Lower lobe of right lung (tissue), 2 donors: ENCODE results near the gene CDH1. TPM values are rescaled to one million over a fixed set of nuclear protein-coding genes. Genes with fewer than 3 reads are reported as not detected.

Source experiments
- ATAC-seq, 2 donors: fragments of 200-7000 bp; cut with Tn5 transposase; one replicate each; pipeline ENCODE4 v1.9.1; 2020 to 2022; ENCODE audit warnings: mild to moderate bottlenecking in 2 of 2, moderate library complexity in 2 of 2
- DNase-seq: peaks from one replicate; pipeline ENCODE4 v3.0.0-alpha.2; 2020
- H3K27ac ChIP-seq: fragments of 200-600 bp; one replicate; pipeline ENCODE4 v1.8.0; 2022
- H3K27me3 ChIP-seq: fragments of 200-600 bp; one replicate; pipeline ENCODE4 v1.8.0; 2022; ENCODE audit warnings: low read depth
- H3K36me3 ChIP-seq: fragments of 200-600 bp; one replicate; pipeline ENCODE4 v1.8.0; 2022; ENCODE audit warnings: mild to moderate bottlenecking
- H3K4me1 ChIP-seq: fragments of 200-600 bp; one replicate; pipeline ENCODE4 v1.8.0; 2022
- H3K4me3 ChIP-seq: fragments of 200-600 bp; one replicate; pipeline ENCODE4 v1.8.0; 2022; ENCODE audit warnings: mild to moderate bottlenecking
- H3K9me3 ChIP-seq: fragments of 200-600 bp; one replicate; pipeline ENCODE4 v1.8.0; 2022
- CTCF ChIP-seq: fragments of 200-600 bp; IDR thresholded peaks from one replicate; pipeline ENCODE4 v1.8.0; 2022; ENCODE audit warnings: antibody characterized with exemption, mild to moderate bottlenecking
- intact Hi-C: fragments of 100-400 bp; cut with DNase I; formaldehyde crosslinking; loops from one replicate; pipeline ENCODE4 v1.11.0; 2022
- total RNA-seq: library from RNA; stranded (reverse); fragmentation: NEBNext Ultra II Directional; extraction: Animal tissue kit (Norgen Biotek cat#: 25700); gene quantifications from one replicate; pipeline ENCODE4 v1.2.1, GENCODE V29; 2021
- donor health status: DM: no; HTN: yes; CAD: no; lungs with severe emphysema.

The CDH1 gene
- total RNA-seq, 1 donor from 2014 or later, result 127 TPM

GRCh38 chr16:68850481-68850880, 113.4 kb downstream of the CDH1 start:
- no peaks in the 10 kb centered on the region for H3K27me3 ChIP-seq
- DNase-seq (no peak), ATAC-seq (no peak)
- intact Hi-C loops, result no loop called here
- H3K4me3 ChIP-seq, result no peak overlapping the region
- TF ChIP-seq CTCF, result no peak
- no peaks in the 10 kb centered on the region for H3K9me3 ChIP-seq
- H3K36me3 ChIP-seq, result no peaks in the 10 kb centered on the region
- no peaks in the 10 kb centered on the region for H3K4me1 ChIP-seq
- no peak overlapping the region for H3K27ac ChIP-seq

- H3K27me3 ChIP-seq, result no peaks in the 10 kb centered on the region
- no peaks in the 10 kb centered on the region for H3K4me1 ChIP-seq
- no peak overlapping the region for H3K4me3 ChIP-seq
- no peaks in the 10 kb centered on the region for H3K9me3 ChIP-seq
- no peaks in the 10 kb centered on the region for H3K36me3 ChIP-seq
- no peak overlapping the region for H3K27ac ChIP-seq
- ATAC-seq (no peak), DNase-seq (no peak)
- intact Hi-C loops, result no loop called here
- TF ChIP-seq CTCF, result no peak
Observed at GRCh38 chr16:68851601-68852000, 114.5 kb downstream of the CDH1 start.

GRCh38 chr16:68857479-68857878, 120.4 kb downstream of the CDH1 start:
- no peak for ATAC-seq
- H3K27ac ChIP-seq, result no peak overlapping the region
- no peak overlapping the region for H3K4me3 ChIP-seq
- H3K4me1 ChIP-seq, result no peaks in the 10 kb centered on the region
- no peaks in the 10 kb centered on the region for H3K9me3 ChIP-seq
- intact Hi-C loops, result no loop called here
- TF ChIP-seq CTCF, result no peak
- no peak for DNase-seq
- H3K36me3 ChIP-seq, result peaks cover 17% of the 10 kb centered on the region
- no peaks in the 10 kb centered on the region for H3K27me3 ChIP-seq

DNA sequence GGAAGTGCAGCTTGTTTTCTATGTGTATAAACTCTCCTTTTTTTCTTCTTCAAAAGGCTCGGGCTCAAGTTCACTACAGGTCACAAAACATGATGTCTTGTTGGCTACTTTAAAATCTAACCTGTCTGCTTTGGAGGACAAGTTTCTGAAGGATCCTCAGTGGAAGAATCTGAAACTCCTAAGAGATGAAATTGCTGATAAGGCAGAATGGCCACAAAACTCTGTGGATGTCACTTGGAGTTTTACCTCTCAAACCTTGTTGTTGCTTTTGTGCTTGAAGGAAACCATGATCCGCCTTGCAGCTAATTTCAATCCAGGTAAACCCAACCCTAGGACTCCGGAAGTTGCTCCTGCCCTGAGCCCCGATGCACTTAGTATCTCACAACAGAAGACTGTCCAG, 122.7 kb downstream of the CDH1 start:
- no peak for DNase-seq
- Histone ChIP-seq H3K36me3 (peaks cover 40% of the 10 kb centered on the region), H3K4me1 (no peaks in the 10 kb centered on the region), H3K4me3 (no peak overlapping the region), H3K9me3 (no peaks in the 10 kb centered on the region), H3K27me3 (no peaks in the 10 kb centered on the region), H3K27ac (no peak overlapping the region)
- ATAC-seq, result no peak
- intact Hi-C loops, result no loop called here
- TF ChIP-seq CTCF, result no peak

- Histone ChIP-seq H3K27ac (no peak overlapping the region), H3K9me3 (no peaks in the 10 kb centered on the region), H3K27me3 (no peaks in the 10 kb centered on the region), H3K4me3 (no peak overlapping the region), H3K36me3 (peaks cover 40% of the 10 kb centered on the region), H3K4me1 (no peaks in the 10 kb centered on the region)
- TF ChIP-seq CTCF, result no peak
- intact Hi-C loops, result no loop called here
- ATAC-seq (no peak), DNase-seq (no peak)
Observed at GRCh38 chr16:68860978-68861892, 124.1 kb downstream of the CDH1 start.
